Measurements from ENCODE around the gene PHTF2. TPM values are rescaled to one million over a fixed set of nuclear protein-coding genes. Genes with fewer than 3 reads are reported as not detected.

The PHTF2 gene
- total RNA-seq, 2 donors from 2014 or later, result 39.4 to 45.9 TPM

GRCh38 chr7:77971726-77972125, 173.2 kb downstream of the PHTF2 start:
- Histone ChIP-seq H3K36me3 (no peaks in the 10 kb centered on the region), H3K27ac (no peak overlapping the region), H3K4me3 (no peak overlapping the region), H3K4me1 (ENCODE audit: control insufficient read depth in 1 of 2, low read depth in 2 of 2) (no peaks in the 10 kb centered on the region), H3K27me3 (replicated peaks; ENCODE audit: insufficient read depth) (no peaks in the 10 kb centered on the region), H3K9me3 (no peaks in the 10 kb centered on the region)
- ATAC-seq (ENCODE audit: insufficient number of reproducible peaks, low FRiP score, low read depth) (no peak), DNase-seq (ENCODE audit: low spot score) (no peak)
- no peak for TF ChIP-seq CTCF (IDR thresholded peaks at IDR 0.05)

- DNase-seq (ENCODE audit: low spot score) (no peak), ATAC-seq (ENCODE audit: insufficient number of reproducible peaks, low FRiP score, low read depth) (no peak)
These were observed 177.3 kb downstream of the PHTF2 start for GRCh38 chr7:77975672-77976480.

GRCh38 chr7:77979219-77979618, 180.6 kb downstream of the PHTF2 start:
- no peak overlapping the region for H3K27ac ChIP-seq

More at GRCh38 chr7:77975672-77976480, 177.3 kb downstream of the PHTF2 start:
- no peak for TF ChIP-seq CTCF (IDR thresholded peaks at IDR 0.05)
- Histone ChIP-seq H3K4me1 (ENCODE audit: control insufficient read depth in 1 of 2, low read depth in 2 of 2) (no peaks in the 10 kb centered on the region), H3K36me3 (no peaks in the 10 kb centered on the region), H3K27ac (no peak overlapping the region), H3K4me3 (no peak overlapping the region), H3K9me3 (no peaks in the 10 kb centered on the region), H3K27me3 (replicated peaks; ENCODE audit: insufficient read depth) (no peaks in the 10 kb centered on the region)

GRCh38 chr7:77980087-77980713, 181.6 kb downstream of the PHTF2 start:
- Histone ChIP-seq H3K9me3 (no peaks in the 10 kb centered on the region), H3K4me1 (ENCODE audit: control insufficient read depth in 1 of 2, low read depth in 2 of 2) (peaks cover 0 to under 1% of the 10 kb centered on the region in 2 donors), H3K27ac (no peak overlapping the region), H3K27me3 (replicated peaks; ENCODE audit: insufficient read depth) (no peaks in the 10 kb centered on the region), H3K36me3 (no peaks in the 10 kb centered on the region), H3K4me3 (no peak overlapping the region)
- ATAC-seq (ENCODE audit: insufficient number of reproducible peaks, low FRiP score, low read depth) (no peak), DNase-seq (ENCODE audit: low spot score) (no peak)
- TF ChIP-seq CTCF (IDR thresholded peaks at IDR 0.05), result no peak

More at GRCh38 chr7:77979219-77979618, 180.6 kb downstream of the PHTF2 start:
- DNase-seq (ENCODE audit: low spot score) (no peak), ATAC-seq (ENCODE audit: insufficient number of reproducible peaks, low FRiP score, low read depth) (no peak)
- no peaks in the 10 kb centered on the region for H3K27me3 ChIP-seq (replicated peaks; ENCODE audit: insufficient read depth)
- H3K4me1 ChIP-seq (ENCODE audit: control insufficient read depth in 1 of 2, low read depth in 2 of 2), result no peaks in the 10 kb centered on the region
- no peaks in the 10 kb centered on the region for H3K36me3 ChIP-seq
- TF ChIP-seq CTCF (IDR thresholded peaks at IDR 0.05), result no peak
- no peaks in the 10 kb centered on the region for H3K9me3 ChIP-seq
- H3K4me3 ChIP-seq, result no peak overlapping the region

GRCh38 chr7:77982926-77983550, 184.5 kb downstream of the PHTF2 start:
- H3K4me1 ChIP-seq (ENCODE audit: control insufficient read depth in 1 of 2, low read depth in 2 of 2), result peaks cover 0 to 15% of the 10 kb centered on the region in 2 donors
- TF ChIP-seq CTCF (IDR thresholded peaks at IDR 0.05), result no peak
- no peak overlapping the region for H3K4me3 ChIP-seq
- no peaks in the 10 kb centered on the region for H3K27me3 ChIP-seq (replicated peaks; ENCODE audit: insufficient read depth)
- no peak for DNase-seq (ENCODE audit: low spot score)
- H3K27ac ChIP-seq, result no peak overlapping the region
- H3K36me3 ChIP-seq, result no peaks in the 10 kb centered on the region
- H3K9me3 ChIP-seq, result no peaks in the 10 kb centered on the region
- ATAC-seq (ENCODE audit: insufficient number of reproducible peaks, low FRiP score, low read depth), result no peak
